Right lobe of liver (tissue), 4 donors: ENCODE results near the gene TCF4.

Experiments used
- POLR2A ChIP-seq: fragments of 450-650 bp; IDR thresholded peaks from one replicate; pipeline ENCODE4 v1.6.1; 2017; ENCODE audit warnings: antibody characterized with exemption, mild to moderate bottlenecking
- TF ChIP-seq, protein P1 (sequence below), 4 donors: fragments of 200-600 bp in 3 of 4; fragments of 450-650 bp in 1 of 4; IDR thresholded peaks; one replicate each; pipeline versions ENCODE4 v1.5.1 to v1.8.0; 2016 to 2022; ENCODE audit warnings: antibody characterized with exemption in 4 of 4, mild to moderate bottlenecking in 2 of 4
- donor health status: DM: no; HTN: no; CAD: no.
- donor health status: DM: no; HTN: no; CAD: no.
- donor health status: DM: no; HTN: yes; CAD: no.

DNA sequence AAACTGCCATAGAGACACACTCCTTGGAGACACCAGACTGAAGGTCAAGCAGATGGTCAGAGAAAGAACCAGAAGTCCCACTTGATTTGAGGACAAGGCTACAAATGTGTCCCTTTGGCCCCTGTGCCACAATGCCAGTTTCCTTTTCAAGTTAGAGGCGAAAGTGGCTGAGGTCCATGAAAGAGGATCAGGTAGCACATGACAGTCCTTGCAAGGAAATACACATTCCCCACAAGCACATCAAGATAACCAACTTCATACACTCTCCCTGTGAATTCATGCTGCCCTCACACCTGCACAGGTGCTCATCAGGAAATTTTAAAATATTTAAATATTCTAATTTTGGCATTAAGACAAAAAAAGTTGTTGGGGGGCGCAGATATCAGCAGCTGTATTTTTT is 218.6 kb downstream of the TCF4 start:
- TF ChIP-seq, protein P1, sequence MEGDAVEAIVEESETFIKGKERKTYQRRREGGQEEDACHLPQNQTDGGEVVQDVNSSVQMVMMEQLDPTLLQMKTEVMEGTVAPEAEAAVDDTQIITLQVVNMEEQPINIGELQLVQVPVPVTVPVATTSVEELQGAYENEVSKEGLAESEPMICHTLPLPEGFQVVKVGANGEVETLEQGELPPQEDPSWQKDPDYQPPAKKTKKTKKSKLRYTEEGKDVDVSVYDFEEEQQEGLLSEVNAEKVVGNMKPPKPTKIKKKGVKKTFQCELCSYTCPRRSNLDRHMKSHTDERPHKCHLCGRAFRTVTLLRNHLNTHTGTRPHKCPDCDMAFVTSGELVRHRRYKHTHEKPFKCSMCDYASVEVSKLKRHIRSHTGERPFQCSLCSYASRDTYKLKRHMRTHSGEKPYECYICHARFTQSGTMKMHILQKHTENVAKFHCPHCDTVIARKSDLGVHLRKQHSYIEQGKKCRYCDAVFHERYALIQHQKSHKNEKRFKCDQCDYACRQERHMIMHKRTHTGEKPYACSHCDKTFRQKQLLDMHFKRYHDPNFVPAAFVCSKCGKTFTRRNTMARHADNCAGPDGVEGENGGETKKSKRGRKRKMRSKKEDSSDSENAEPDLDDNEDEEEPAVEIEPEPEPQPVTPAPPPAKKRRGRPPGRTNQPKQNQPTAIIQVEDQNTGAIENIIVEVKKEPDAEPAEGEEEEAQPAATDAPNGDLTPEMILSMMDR (IDR thresholded peaks at IDR 0.05), result no peak
- no peak for TF ChIP-seq POLR2A
